GM12892 (cell line): ENCODE measurements around the gene ADAMTS2.

Source experiments
- POLR2A ChIP-seq: IDR thresholded peaks from 2 replicates; pipeline ENCODE4 v1.6.1; 2011; ENCODE audit warnings: low read depth, low read length, control low read depth
- POLR2AphosphoS5 ChIP-seq: IDR thresholded peaks from 2 replicates; pipeline ENCODE4 v1.6.1; 2011; ENCODE audit warnings: low read depth, low read length, control low read depth
- TAF1 ChIP-seq: IDR thresholded peaks from 2 replicates; pipeline ENCODE4 v1.6.1; 2011; ENCODE audit warnings: low read depth, mild to moderate bottlenecking, control low read depth, low read length, borderline replicate concordance

GRCh38 chr5:179181988-179182387 is 163.3 kb downstream of the ADAMTS2 start:
- TF ChIP-seq TAF1 = no peak
- TF ChIP-seq POLR2A = no peak
- no peak for TF ChIP-seq POLR2AphosphoS5
